Ovary (tissue), 3 donors: ENCODE measurements around the gene CCP110.

Experiments
- CTCF ChIP-seq, 3 donors: fragments of 450-650 bp in 2 of 3; fragments of 200-600 bp in 1 of 3; IDR thresholded peaks; one replicate each; pipeline versions ENCODE4 v1.5.1 to v1.8.0; 2016 to 2022; ENCODE audit warnings: antibody characterized with exemption in 3 of 3, mild to moderate bottlenecking in 1 of 3
- EP300 ChIP-seq: sonication (generic); formaldehyde crosslinking; IDR thresholded peaks from one replicate; pipeline ENCODE4 v1.6.1; 2017; ENCODE audit warnings: antibody characterized with exemption
- POLR2A ChIP-seq: fragments of 450-650 bp; IDR thresholded peaks from one replicate; pipeline ENCODE4 v1.6.1; 2017; ENCODE audit warnings: antibody characterized with exemption, mild to moderate bottlenecking, moderate library complexity
- donor health status: DM: no; HTN: no; CAD: no.

GRCh38 chr16:19485611-19486010 is 38.1 kb upstream of the CCP110 start:
- no peak for TF ChIP-seq CTCF (IDR thresholded peaks at IDR 0.05)
- no peak for TF ChIP-seq POLR2A
- no peak for TF ChIP-seq EP300
